ENCODE results near the gene PIPOX. TPM values are rescaled to one million over a fixed set of nuclear protein-coding genes. Genes with fewer than 3 reads are reported as not detected.

The PIPOX gene
- total RNA-seq, 1 donor from 2014 or later, result 1.7 TPM

DNA sequence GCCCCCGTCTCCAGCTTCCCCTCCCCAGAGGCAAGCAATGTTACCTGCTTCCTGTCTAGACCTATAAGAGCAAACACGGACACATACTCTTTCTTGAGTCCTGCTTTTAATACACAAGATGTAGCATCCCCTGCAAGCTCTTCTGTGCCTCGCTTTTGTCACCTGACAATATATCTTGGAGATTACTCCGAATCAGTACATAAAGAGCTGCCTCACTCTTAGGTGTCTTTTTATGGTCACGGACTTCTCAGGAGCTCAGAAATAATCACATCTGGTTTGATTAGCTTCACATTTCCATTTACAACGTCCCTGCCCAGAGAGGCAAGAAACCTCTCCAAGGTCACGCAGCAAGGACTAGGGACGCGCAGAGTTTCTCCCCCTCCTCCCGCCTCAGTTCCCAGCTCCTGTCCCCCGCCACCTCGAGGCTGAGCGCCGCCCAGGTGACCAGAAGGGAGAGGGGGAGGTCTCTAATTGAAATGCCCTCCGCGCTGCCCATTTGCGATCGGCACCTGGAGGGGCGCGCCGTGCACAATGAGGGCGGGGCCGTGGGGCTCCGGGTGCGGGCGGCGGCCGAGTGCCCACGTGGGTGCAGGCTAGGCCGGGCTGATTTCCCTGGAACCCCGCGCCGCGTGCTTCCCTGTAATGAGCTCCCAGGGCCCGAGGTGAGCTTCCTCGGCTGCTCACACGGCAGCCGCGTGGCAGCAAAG, 23.3 kb upstream of the PIPOX start:
- peaks cover 7% of the 10 kb centered on the region for H3K27me3 ChIP-seq
- no peaks in the 10 kb centered on the region for H3K36me3 ChIP-seq
- intact Hi-C loops (cut with DNase I), result no loop called here
- H3K9me3 ChIP-seq, result no peaks in the 10 kb centered on the region
- peaks cover 7% of the 10 kb centered on the region for H3K4me1 ChIP-seq
- DNase-seq (ENCODE audit: extremely low spot score in 2 of 2), result no peak
- no peak overlapping the region for H3K27ac ChIP-seq
- TF ChIP-seq POLR2A (IDR thresholded peaks at IDR 0.05), result no peak
- TF ChIP-seq POLR2AphosphoS5 (IDR thresholded peaks at IDR 0.05; ENCODE audit: insufficient read depth in 1 of 2, low read depth in 1 of 2), result no peak
- TF ChIP-seq, protein P1, sequence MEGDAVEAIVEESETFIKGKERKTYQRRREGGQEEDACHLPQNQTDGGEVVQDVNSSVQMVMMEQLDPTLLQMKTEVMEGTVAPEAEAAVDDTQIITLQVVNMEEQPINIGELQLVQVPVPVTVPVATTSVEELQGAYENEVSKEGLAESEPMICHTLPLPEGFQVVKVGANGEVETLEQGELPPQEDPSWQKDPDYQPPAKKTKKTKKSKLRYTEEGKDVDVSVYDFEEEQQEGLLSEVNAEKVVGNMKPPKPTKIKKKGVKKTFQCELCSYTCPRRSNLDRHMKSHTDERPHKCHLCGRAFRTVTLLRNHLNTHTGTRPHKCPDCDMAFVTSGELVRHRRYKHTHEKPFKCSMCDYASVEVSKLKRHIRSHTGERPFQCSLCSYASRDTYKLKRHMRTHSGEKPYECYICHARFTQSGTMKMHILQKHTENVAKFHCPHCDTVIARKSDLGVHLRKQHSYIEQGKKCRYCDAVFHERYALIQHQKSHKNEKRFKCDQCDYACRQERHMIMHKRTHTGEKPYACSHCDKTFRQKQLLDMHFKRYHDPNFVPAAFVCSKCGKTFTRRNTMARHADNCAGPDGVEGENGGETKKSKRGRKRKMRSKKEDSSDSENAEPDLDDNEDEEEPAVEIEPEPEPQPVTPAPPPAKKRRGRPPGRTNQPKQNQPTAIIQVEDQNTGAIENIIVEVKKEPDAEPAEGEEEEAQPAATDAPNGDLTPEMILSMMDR (IDR thresholded peaks at IDR 0.05), result no peak
- no peak overlapping the region for H3K4me3 ChIP-seq

DNA sequence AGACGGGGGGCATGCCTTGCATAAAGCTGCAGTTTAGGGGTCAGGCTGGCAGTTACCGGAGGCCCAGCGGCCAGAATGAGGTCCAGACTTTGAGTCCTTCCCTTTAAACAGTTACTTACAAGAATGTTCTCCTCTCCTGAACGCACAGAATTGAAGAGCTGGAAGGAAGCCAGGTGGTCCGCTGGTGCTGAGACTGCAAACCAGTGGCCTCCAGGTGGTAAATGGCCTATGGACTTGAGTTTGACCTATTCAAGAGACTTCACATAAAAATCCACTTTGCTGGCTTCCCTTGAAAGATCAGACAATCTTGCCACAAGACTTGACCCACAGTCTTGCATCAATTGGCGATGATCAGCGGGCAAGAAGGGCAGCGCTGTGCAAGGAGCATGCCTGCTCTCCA, 22.4 kb upstream of the PIPOX start:
- intact Hi-C loops (cut with DNase I), result no loop called here
- DNase-seq (ENCODE audit: extremely low spot score in 2 of 2), result no peak
- Histone ChIP-seq H3K4me1 (peaks cover 7% of the 10 kb centered on the region), H3K9me3 (no peaks in the 10 kb centered on the region), H3K36me3 (no peaks in the 10 kb centered on the region), H3K27me3 (peaks cover 7% of the 10 kb centered on the region), H3K4me3 (no peak overlapping the region), H3K27ac (no peak overlapping the region)
- TF ChIP-seq POLR2AphosphoS5 (IDR thresholded peaks at IDR 0.05; ENCODE audit: insufficient read depth in 1 of 2, low read depth in 1 of 2) (no peak), POLR2A (IDR thresholded peaks at IDR 0.05) (no peak)
- TF ChIP-seq, protein P1 (IDR thresholded peaks at IDR 0.05), result no peak

DNA sequence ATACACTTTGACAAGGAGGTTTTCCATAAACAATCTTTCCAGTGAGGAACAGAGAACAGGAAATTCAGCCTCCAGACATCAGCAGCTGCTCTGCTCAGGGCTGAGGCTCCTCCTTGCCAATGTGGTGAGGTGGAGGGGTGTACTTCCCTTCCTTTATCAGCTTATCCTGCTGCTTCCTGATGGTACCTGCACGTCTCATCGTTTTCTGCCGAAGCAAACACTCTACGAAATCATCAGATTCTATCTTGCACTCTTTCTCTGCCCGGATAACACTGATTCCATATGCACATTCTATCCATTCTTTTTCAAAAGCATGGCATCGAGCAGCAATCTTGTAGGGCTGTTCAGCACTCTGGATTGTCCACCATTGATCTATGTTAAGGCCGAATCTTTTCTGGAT, 21.7 kb upstream of the PIPOX start:
- no peak for DNase-seq (ENCODE audit: extremely low spot score in 2 of 2)
- H3K9me3 ChIP-seq, result no peaks in the 10 kb centered on the region
- H3K36me3 ChIP-seq, result no peaks in the 10 kb centered on the region
- no peak overlapping the region for H3K4me3 ChIP-seq
- peaks cover 7% of the 10 kb centered on the region for H3K27me3 ChIP-seq
- no peak overlapping the region for H3K27ac ChIP-seq
- H3K4me1 ChIP-seq, result peaks cover 7% of the 10 kb centered on the region
- TF ChIP-seq, protein P1 (IDR thresholded peaks at IDR 0.05), result no peak
- TF ChIP-seq POLR2A (IDR thresholded peaks at IDR 0.05) (no peak), POLR2AphosphoS5 (IDR thresholded peaks at IDR 0.05; ENCODE audit: insufficient read depth in 1 of 2, low read depth in 1 of 2) (no peak)
- intact Hi-C loops (cut with DNase I), result no loop called here

DNA sequence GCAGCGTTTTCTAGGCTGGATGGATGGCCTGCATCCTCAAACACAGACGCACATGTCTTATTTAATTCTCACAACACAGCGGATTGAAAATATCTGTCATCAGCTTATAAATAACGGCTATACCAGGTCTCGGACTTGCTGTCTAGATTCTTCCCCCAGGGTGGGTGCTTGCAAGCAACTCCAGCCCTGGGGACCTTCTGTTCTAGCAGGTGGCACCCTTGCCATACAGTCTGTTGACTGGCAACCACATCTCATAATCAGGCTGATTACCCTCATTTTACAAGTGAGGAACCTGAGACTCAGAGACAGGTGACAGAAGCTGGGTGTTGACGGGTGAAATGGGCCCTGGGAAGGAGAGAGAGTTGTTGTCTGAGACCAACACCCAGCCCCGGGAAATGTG, 20.9 kb upstream of the PIPOX start:
- H3K9me3 ChIP-seq, result no peaks in the 10 kb centered on the region
- intact Hi-C loops (cut with DNase I), result no loop called here
- H3K27me3 ChIP-seq, result peaks cover 7% of the 10 kb centered on the region
- TF ChIP-seq POLR2A (IDR thresholded peaks at IDR 0.05), result no peak
- no peak for TF ChIP-seq POLR2AphosphoS5 (IDR thresholded peaks at IDR 0.05; ENCODE audit: insufficient read depth in 1 of 2, low read depth in 1 of 2)
- TF ChIP-seq, protein P1 (IDR thresholded peaks at IDR 0.05), result no peak
- no peak overlapping the region for H3K4me3 ChIP-seq
- DNase-seq (ENCODE audit: extremely low spot score in 2 of 2), result no peak
- no peaks in the 10 kb centered on the region for H3K36me3 ChIP-seq
- peaks cover 7% of the 10 kb centered on the region for H3K4me1 ChIP-seq
- H3K27ac ChIP-seq, result no peak overlapping the region

DNA sequence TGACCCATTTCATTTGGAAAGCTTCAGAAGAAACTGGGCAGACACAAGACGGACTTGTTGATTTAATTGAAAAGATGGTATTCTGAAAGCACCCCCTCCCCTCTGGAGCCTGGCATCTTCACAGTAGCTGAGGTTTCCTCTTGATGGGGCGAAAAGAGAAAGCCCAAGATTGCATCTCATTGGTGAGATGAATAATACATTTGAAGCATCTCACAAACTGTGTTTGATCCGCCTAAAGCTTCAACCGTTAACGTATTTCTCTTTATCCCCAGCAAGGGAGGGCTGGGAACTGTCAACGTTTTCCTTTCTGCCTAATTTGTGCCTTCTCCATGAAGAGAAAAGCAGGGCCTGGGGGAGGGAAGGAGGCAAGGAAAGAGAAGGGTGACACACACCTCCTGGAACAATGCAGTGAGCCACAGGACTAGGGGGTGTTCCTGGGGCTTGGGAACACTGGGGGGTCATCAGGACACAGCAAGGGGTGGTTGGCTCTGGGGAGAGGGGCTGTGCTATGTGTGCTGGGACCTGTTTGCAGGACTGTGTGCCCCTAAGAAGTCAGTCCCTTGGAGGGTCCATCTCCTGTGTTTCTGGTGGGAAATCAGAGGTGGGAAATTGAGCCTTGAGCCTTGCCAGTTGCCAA, 18.5 kb upstream of the PIPOX start:
- no peaks in the 10 kb centered on the region for H3K9me3 ChIP-seq
- H3K27ac ChIP-seq, result no peak overlapping the region
- H3K36me3 ChIP-seq, result no peaks in the 10 kb centered on the region
- no peak for TF ChIP-seq POLR2A (IDR thresholded peaks at IDR 0.05)
- TF ChIP-seq, protein P1 (IDR thresholded peaks at IDR 0.05), result no peak
- no peak for TF ChIP-seq POLR2AphosphoS5 (IDR thresholded peaks at IDR 0.05; ENCODE audit: insufficient read depth in 1 of 2, low read depth in 1 of 2)
- no peak for DNase-seq (ENCODE audit: extremely low spot score in 2 of 2)
- peaks cover 7% of the 10 kb centered on the region for H3K27me3 ChIP-seq
- intact Hi-C loops (cut with DNase I), result no loop called here
- H3K4me3 ChIP-seq, result no peak overlapping the region
- peaks cover 6% of the 10 kb centered on the region for H3K4me1 ChIP-seq

Measured in vagina (tissue), 2 donors.